ENCODE measurements around the gene GPSM1. TPM values are rescaled to one million over a fixed set of nuclear protein-coding genes. Genes with fewer than 3 reads are reported as not detected.

The GPSM1 gene
- total RNA-seq, 2 donors from 2014 or later: 13.8 to 17.0 TPM

DNA sequence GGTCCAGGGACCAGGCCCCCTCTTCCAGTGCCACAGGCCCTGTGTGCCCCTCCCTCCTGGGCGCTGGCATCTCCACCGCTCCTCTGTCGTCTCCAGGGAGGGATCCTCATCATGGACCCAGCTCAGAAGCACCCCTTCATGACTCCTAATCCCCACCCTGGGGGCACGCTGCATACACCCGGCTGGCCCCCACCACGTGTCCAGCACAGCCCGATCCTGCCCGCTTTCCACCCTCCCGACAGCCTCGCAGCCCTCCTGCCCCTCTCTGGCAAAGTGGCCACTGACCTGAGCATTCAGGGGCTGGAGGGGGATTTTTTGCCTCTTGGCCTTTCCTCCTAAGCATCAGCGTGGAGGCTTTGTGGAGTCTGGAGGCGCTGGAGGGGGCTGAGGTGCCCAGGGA is 24.8 kb upstream of the GPSM1 start:
- intact Hi-C loops (cut with DNase I): no loop called here
- no peak for DNase-seq (ENCODE audit: low spot score)

- no peak for DNase-seq (ENCODE audit: low spot score)
- intact Hi-C loops (cut with DNase I): no loop called here
Observed at GRCh38 chr9:136303066-136303824, 24.1 kb upstream of the GPSM1 start.

- intact Hi-C loops (cut with DNase I): no loop called here
- DNase-seq (ENCODE audit: low spot score): no peak
Observed at GRCh38 chr9:136303825-136304416, 23.4 kb upstream of the GPSM1 start, which contains the start of gene CCDC187. CCDC187 (minus strand) TSS chr9:136304094; CDS start chr9:136303830, 264 bp downstream.

- intact Hi-C loops (cut with DNase I): no loop called here
- no peak for DNase-seq (ENCODE audit: low spot score)
Observed at GRCh38 chr9:136304456-136304855, 22.9 kb upstream of the GPSM1 start.

DNA sequence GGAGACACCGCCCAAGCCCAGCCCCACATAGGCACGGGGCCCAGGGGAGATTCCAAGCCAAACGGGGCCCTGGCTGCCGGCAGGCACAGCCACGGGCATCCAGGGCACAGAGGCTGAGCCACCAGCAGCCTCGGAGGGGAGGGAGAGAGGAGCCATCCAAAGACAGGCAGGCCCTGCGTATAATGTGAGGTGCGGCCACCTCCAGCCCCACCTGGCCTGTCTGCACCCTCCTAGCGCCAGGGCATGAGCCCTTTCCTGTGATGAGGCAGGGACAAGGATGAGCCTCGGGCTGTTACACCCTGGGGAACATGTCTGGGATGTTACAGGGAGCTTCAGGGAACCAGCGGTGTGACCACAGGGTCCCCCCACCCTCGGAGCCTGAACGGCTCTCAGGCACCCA is 22.4 kb upstream of the GPSM1 start:
- no peak for DNase-seq (ENCODE audit: low spot score)
- intact Hi-C loops (cut with DNase I): no loop called here

DNA sequence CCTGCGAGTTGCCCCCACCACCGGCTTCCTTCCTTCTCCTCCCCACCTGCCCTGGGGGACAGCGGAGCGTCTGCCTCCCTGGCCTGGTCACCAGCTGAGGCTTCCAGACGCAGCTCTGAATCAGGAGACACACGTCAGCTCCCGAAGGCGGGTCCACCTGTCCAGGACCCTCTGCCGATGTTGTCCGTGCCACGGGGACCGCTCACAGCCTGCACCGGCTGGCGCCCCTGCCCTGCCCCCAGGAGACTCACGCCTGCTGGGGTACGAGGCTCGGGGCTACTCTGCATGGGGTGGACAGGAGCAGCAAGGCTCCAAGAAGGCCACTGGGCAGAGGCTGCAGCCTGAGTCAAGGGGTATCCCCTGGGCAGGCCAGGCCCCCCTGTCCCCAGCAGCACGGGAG is 21.5 kb upstream of the GPSM1 start:
- no peak for DNase-seq (ENCODE audit: low spot score)
- intact Hi-C loops (cut with DNase I): no loop called here

DNA sequence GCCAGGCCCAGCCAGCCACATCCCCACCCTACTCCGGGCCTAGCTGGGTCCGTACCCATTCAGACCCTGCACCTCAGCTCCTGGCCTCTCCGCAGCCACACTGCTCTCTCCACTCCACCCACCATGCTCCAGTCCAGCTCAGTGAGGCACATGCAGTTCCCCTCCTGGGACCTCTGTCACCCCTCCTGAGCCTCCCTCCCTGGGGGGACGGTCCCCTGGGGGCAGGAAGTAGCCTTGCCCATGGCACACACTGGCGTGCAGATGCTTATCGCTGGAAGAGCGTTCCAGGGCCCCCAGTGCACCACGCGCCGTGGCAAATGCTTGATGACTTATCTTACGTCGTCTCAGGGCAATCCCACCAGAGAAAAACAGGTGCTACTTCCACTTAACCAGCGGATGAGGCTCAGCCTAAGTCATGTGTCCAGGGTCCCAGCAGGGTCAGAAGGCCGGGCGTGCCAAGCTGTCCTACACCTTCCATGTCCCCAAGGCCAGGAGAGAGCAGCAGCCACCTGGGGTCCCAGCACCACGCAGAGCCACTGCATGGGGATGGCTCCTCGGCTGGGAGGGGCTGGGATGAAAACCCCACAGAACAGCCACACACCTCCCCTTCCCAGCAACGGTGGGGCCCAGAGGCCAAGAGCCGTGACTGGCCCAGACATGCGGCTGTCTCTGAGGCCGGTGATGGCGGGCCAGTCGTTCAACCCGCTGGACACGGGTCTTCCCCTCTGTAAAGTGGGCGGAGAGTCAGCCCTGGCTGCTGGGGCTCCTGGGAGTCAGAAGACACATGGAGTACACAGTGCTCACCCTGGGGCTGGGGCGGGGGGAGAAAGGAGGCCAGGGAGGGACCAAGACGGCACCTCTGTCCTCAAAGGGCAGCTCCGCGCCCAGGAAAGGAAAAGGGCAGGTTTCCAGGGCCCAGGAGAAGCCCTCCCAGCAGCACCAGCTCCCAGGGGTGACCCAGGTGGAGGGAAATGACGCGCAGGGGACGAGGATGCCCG is 20.8 kb upstream of the GPSM1 start:
- DNase-seq (ENCODE audit: low spot score): no peak
- intact Hi-C loops (cut with DNase I): no loop called here

- intact Hi-C loops (cut with DNase I): no loop called here
- no peak for DNase-seq (ENCODE audit: low spot score)
Observed at GRCh38 chr9:136307215-136307750, 20.1 kb upstream of the GPSM1 start.

GRCh38 chr9:136308006-136308701 is 19.2 kb upstream of the GPSM1 start:
- intact Hi-C loops (cut with DNase I): no loop called here
- no peak for DNase-seq (ENCODE audit: low spot score)

DNA sequence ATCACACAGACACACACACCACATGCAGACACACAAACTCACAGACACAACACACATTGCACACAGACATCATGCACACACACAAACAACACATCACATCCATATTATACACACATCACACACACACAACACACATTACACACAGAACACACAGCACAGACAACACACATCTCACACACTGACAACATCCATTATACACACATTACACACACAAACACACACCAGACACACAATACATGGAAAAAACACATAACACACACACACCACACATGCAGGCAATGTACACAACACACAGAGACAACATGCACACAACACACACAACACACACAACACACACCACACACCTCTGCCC is 18.7 kb upstream of the GPSM1 start:
- DNase-seq (ENCODE audit: low spot score): no peak
- intact Hi-C loops (cut with DNase I): no loop called here

DNA sequence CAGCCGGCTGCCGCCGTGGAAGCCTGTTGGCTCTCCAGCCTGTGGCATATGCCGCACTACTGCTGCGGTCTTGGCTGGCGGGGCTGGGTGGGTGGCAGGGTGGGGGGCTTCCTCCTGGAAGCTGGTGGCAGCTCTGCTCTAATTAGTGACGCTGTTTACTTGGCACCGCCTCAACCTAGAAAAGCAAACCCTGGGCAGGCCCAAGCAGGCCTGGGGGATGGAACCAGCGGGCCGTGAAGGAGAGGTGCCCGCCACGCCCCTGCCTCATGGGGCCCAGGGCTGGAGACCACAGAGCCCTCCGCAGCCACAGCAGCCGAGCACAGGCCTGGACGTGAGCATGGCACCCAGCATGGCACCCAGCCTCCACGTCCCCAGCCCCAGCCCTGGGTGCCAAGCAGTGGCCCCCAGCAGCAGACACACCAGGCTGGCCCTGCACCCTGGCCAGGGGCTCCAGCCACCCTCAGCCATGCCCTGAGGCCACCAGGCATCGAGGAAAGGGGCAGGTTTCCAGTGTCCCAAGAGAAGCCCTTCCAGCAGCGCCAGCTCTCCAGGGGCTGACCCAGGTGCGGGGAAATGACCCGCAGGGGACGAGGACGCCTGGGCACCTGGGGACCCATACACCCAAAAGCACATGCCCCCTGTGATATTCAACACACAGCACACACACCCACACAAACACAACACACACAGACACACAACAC is 18.1 kb upstream of the GPSM1 start:
- no peak for DNase-seq (ENCODE audit: low spot score)
- intact Hi-C loops (cut with DNase I): no loop called here

DNA sequence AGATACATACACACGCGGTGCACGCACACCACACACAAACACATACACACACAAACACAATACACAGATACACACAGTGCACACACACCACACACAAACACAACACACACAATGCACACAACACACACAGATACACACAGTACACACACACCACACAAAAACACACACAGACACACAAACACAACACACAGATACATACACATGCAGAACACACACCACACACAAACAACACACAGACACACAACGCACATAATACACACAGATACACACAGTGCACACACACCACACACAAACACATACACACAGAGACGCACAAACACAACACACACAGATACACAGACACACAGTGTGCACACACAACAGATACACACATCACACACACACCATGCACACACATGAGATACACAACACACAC is 17.5 kb upstream of the GPSM1 start:
- DNase-seq (ENCODE audit: low spot score): no peak
- intact Hi-C loops (cut with DNase I): no loop called here

- intact Hi-C loops (cut with DNase I): no loop called here
- no peak for DNase-seq (ENCODE audit: low spot score)
Observed at GRCh38 chr9:136310273-136311030, 16.9 kb upstream of the GPSM1 start.

DNA sequence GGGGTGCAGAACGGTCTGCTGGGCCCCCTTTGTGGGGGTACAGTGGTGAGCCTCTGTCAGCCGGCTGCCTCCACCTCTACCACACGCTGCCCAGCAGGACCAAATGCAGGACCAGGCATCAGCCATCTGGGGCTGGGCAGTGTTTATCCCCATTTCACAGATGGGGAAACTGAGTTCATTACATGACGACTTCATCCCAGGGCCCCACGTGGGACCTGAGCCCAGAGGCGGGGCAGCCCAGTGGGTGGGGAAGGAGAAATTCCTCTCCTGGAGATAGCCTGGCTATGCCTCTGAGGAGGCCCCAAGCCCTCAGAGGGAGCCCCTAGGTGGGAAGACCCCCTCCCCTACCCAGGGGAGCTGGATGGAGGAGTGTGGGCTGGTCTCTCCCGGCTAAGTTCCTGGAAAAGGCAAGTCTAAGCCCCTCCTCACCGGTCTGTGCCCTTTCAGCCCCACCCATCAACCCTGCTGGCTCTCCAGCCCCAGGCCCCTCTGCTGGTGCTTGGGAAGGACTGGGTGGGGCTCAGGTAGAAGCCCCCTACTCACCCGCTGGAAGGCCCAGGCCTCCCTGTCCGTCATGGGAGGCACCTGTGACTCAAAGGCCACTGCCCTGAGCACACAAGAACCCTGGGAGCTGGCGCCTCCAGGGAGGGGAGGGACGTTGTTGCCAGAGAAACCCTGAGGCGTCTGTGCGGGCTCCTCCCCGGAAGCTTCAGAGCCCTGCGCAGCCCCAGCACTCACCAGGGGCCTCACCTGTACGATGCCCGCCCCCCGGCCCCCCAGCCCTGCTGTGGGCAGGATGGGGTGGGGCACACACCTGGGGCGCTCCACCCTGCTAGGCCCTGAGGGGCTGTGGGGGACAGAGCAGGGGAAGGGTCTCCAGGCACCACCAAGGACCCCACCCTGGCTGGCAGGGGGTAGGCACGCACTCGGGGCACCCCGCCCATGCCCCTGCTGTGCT is 16.0 kb upstream of the GPSM1 start:
- DNase-seq (ENCODE audit: low spot score): no peak
- intact Hi-C loops (cut with DNase I): no loop called here

- intact Hi-C loops (cut with DNase I): no loop called here
- no peak for DNase-seq (ENCODE audit: low spot score)
Observed at GRCh38 chr9:136312009-136312375, 15.3 kb upstream of the GPSM1 start.

GRCh38 chr9:136312436-136312835 is 14.9 kb upstream of the GPSM1 start:
- intact Hi-C loops (cut with DNase I): no loop called here
- DNase-seq (ENCODE audit: low spot score): no peak
